ENCODE results near the gene CPZ. TPM values are rescaled to one million over a fixed set of nuclear protein-coding genes. Genes with fewer than 3 reads are reported as not detected.

Gene CPZ
- total RNA-seq, 1 experiment from 2014 or later = 26.9 TPM

GRCh38 chr4:8577046-8577445, 15.5 kb upstream of the CPZ start:
- Mint-ChIP-seq H3K9me3 (no peaks in the 10 kb centered on the region), H3K4me1 (peaks cover 34% of the 10 kb centered on the region), H3K27ac (no peak overlapping the region), H3K27me3 (ENCODE audit: low read depth) (peaks cover 32% of the 10 kb centered on the region), H3K36me3 (no peaks in the 10 kb centered on the region), H3K4me3 (no peak overlapping the region)
- TF ChIP-seq KAT7 (CRISPR knock-in tag; IDR thresholded peaks at IDR 0.05; ENCODE audit: borderline replicate concordance) (no peak), ZNF416 (CRISPR knock-in tag; IDR thresholded peaks at IDR 0.05) (no peak), JAZF1 (CRISPR knock-in tag; IDR thresholded peaks at IDR 0.05) (no peak), ETV6 (CRISPR knock-in tag; IDR thresholded peaks at IDR 0.05) (no peak), ZNF317 (CRISPR knock-in tag; IDR thresholded peaks at IDR 0.05; ENCODE audit: borderline replicate concordance, low read depth) (no peak), ATF1 (CRISPR knock-in tag; IDR thresholded peaks at IDR 0.05) (no peak), ZSCAN18 (CRISPR knock-in tag; IDR thresholded peaks at IDR 0.05) (no peak), TCF7 (CRISPR knock-in tag; IDR thresholded peaks at IDR 0.05; ENCODE audit: low read depth) (no peak), PREB (CRISPR knock-in tag; IDR thresholded peaks at IDR 0.05; ENCODE audit: borderline replicate concordance) (no peak), ZNF232 (CRISPR knock-in tag; IDR thresholded peaks at IDR 0.05) (no peak), EMX1 (CRISPR knock-in tag; IDR thresholded peaks at IDR 0.05) (no peak)
- TF ChIP-seq, protein P1, sequence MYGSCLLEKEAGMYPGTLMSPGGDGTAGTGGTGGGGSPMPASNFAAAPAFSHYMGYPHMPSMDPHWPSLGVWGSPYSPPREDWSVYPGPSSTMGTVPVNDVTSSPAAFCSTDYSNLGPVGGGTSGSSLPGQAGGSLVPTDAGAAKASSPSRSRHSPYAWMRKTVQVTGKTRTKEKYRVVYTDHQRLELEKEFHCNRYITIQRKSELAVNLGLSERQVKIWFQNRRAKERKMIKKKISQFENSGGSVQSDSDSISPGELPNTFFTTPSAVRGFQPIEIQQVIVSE (CRISPR knock-in tag; IDR thresholded peaks at IDR 0.05; ENCODE audit: borderline replicate concordance) = no peak
- POLR2A ChIA-PET = no interaction called here
- CTCF ChIA-PET = interaction anchor here (0.8 to 1.9 kb wide), 2 partner anchors 30 kb away, joined by 3 to 6 read pairs; no protein-coding TSS in a partner anchor
- ATAC-seq (no peak), DNase-seq (ENCODE audit: low spot score) (no peak)

- TF ChIP-seq, protein P2, sequence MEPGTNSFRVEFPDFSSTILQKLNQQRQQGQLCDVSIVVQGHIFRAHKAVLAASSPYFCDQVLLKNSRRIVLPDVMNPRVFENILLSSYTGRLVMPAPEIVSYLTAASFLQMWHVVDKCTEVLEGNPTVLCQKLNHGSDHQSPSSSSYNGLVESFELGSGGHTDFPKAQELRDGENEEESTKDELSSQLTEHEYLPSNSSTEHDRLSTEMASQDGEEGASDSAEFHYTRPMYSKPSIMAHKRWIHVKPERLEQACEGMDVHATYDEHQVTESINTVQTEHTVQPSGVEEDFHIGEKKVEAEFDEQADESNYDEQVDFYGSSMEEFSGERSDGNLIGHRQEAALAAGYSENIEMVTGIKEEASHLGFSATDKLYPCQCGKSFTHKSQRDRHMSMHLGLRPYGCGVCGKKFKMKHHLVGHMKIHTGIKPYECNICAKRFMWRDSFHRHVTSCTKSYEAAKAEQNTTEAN (CRISPR knock-in tag; IDR thresholded peaks at IDR 0.05) = no peak
- TF ChIP-seq NR1H2 (CRISPR knock-in tag; IDR thresholded peaks at IDR 0.05) = no peak
- TF ChIP-seq JAZF1 (CRISPR knock-in tag; IDR thresholded peaks at IDR 0.05) = no peak
- TF ChIP-seq ZSCAN18 (CRISPR knock-in tag; IDR thresholded peaks at IDR 0.05) = no peak
- no peak for TF ChIP-seq ZNF232 (CRISPR knock-in tag; IDR thresholded peaks at IDR 0.05)
- no peak for TF ChIP-seq CTCF (IDR thresholded peaks at IDR 0.05)
- no peak overlapping the region for H3K27ac Mint-ChIP-seq
- H3K36me3 Mint-ChIP-seq = no peaks in the 10 kb centered on the region
- H3K4me3 Mint-ChIP-seq = no peak overlapping the region
- no peak for DNase-seq (ENCODE audit: low spot score)
- peaks cover 41% of the 10 kb centered on the region for H3K27me3 Mint-ChIP-seq (ENCODE audit: low read depth)
- H3K4me1 Mint-ChIP-seq = peaks cover 27% of the 10 kb centered on the region
- ATAC-seq = no peak
- no peaks in the 10 kb centered on the region for H3K9me3 Mint-ChIP-seq
- ChIA-PET POLR2A (no interaction called here), CTCF (interaction anchor here (0.5 to 1.9 kb wide), 3 partner anchors 29 to 549 kb away, joined by 3 to 6 read pairs (median 3); no protein-coding TSS in a partner anchor)
Observed at GRCh38 chr4:8577972-8578371, 14.6 kb upstream of the CPZ start.
